Activated T-cell treated with anti-CD3 and anti-CD28 coated beads for 48 hours (primary cell): Measurements from ENCODE around the gene CHST5.

Source experiments
- DNase-seq: peaks from one replicate; pipeline ENCODE4 v3.0.0-alpha.2; 2020; ENCODE audit warnings: low read depth

Gene CHST5

GRCh38 chr16:75535901-75536300, at the start of gene CHST5:
Gene CHST5 (minus strand): TSS chr16:75536108. CDS start chr16:75530384, 5,724 bp downstream.
- no peak for DNase-seq

DNA sequence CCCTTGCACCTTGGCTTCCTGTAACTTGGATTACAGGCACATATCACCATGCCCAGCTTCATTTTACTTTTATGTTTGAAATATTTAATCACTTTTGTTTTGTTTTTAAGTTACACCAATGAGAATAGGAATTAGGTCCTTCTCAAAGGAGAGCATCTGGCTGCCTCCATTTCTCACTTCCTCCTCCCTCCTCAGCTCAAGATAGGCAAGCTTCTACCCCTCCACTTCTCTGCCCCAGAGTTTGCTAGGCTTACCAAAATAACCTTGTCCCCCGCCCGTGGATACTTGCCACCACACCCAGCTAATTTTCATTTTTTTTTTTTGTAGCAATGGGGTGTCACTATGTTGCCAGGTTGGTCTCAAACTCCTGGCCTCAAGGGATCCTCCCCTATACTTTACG, 48.2 kb upstream of the CHST5 start:
- DNase-seq = no peak

- no peak for DNase-seq
Observed at GRCh38 chr16:75579281-75579834, 43.5 kb upstream of the CHST5 start.

- no peak for DNase-seq
Observed at GRCh38 chr16:75578725-75579124, 42.8 kb upstream of the CHST5 start.

- DNase-seq = no peak
Observed at GRCh38 chr16:75578212-75578611, 42.3 kb upstream of the CHST5 start.

GRCh38 chr16:75576384-75576811, 40.5 kb upstream of the CHST5 start:
- no peak for DNase-seq

DNA sequence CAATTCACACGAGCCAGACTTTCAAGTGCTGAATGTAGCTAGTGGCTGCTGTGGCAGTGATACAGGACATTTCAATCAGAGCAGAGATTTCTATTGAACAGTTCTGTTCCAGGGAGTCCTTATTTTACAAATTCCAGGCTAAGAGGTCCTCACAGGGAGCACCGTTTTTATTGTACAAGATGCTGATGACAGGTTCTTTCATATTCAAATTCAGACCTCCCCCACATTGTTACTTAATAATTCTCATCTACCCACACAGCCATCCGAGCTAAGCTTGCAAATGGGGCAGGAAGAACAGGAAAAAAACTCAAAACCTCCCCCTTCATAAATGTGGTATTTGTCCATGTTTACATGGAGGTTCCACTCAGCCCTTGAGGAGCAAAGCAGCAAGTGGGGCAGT, 40.0 kb upstream of the CHST5 start:
- DNase-seq = no peak

GRCh38 chr16:75573955-75574354, 38.0 kb upstream of the CHST5 start:
- no peak for DNase-seq

DNA sequence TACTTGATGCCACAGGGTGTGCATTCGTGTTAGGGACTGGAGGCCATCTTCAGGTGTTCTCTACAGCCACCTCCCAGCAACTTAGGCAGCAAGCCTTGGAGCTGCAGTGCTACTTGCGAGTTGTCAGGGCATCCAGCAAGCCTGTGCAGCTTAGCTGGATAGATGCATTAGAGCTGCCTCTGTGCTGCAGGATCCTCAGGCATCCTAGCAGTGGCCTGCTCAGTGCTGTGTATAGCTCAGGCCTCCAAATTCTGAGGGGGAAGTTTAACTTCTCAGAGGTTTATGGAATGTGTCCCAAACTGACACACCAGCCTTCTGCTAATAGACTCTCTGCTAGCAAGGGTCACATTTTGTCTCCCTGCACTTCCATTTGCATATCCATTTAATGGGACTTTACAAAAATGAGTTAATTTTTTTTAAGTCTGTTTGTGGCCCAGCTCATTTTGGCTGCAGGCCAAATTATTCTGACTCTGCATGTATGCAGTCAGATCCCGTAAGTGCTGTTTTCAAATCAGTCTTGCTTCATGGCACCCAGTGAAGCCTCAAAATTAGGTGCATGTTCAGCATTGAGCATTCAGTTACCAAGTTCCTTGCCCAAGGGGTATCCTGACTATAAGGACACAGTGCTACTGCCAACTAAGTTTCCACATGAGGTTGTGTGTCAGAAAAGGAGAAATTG, 37.1 kb upstream of the CHST5 start:
- no peak for DNase-seq

DNA sequence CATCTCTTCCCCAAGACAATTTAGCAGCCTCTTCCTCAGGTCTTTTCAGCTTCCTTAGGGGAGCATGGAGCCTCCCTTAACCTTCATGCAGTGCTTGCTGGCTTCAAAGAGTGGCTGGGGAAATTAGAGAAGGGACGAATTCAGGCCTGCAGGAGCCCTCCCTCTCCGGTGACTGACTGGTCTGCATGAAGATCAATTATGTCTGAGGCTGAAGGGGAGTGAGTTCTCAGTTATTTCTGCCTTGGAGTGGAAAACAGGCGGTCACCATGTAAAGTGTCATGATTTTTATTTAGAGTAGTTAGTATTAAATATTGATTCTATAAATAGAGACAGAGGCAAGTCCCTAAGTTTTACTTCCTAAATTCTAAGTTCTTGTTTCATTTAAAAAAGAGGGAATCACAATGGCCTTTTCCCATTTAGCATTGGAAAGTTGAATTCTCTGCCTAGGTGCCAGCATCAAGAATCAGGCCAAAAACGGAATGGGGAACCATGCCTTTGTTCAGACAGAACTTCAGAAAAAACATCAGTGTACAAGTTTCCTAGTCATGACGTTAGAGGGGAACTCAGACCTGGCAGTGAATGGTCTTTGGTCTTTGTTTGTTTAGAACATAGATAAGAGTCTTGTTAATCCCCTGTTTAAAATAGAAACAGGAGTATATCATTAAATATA, 34.6 kb upstream of the CHST5 start:
- no peak for DNase-seq

DNA sequence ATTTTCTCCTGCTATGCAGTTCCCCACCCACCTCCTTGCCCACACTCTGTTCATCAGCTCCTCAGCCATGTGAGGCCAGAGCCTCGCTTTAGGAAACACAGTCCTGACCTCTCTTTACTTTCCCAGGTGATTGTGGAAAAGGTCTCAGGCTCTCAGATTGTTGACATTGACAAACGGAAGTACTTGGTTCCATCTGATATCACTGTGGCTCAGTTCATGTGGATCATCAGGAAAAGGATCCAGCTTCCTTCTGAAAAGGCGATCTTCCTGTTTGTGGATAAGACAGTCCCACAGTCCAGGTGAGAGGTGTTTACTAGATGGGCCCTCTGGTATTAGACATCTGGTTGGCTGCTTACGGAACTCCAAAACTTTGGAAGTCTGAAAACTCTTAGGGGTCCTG, 32.0 kb upstream of the CHST5 start:
- DNase-seq = no peak

- DNase-seq = peak; percentile 14
Observed at GRCh38 chr16:75566758-75567255, 30.9 kb upstream of the CHST5 start.

DNA sequence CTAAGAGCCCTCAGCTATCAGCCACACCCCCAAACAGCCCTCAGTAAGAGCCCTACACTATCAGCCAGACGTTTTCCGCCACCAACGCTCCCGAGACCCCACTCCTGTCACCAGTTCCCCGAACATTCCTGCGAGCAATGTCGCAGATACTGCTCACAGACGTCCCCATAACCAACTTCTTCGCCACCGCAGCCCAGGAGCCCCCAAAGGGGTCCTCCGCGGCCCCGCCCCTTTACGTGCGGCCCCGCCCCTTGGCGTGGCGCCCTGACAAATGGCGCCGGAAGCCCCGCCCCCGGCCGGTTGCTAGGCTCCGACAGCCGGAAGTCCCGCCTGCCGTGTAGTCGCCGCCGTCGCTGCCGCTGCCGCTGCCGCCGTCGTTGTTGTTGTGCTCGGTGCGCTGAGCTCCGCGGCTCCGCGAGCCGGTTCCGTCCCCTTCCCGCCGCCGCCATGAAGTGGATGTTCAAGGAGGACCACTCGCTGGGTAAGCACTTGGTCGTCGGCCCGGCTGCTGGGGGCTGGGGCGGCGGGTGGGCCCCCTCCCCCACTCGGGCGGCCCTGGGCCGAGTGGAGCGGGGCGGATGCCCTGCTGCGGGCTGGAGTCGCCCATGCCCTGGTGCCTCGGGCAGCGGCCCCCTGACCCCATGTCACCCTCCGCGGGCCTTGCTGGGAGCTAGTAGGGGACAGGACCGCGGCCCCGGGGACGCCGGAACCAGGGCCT, 30.3 kb upstream of the CHST5 start, which contains the start of gene GABARAPL2:
Gene GABARAPL2, plus strand, starts transcription at position 340 of the 718 bp plus-strand sequence. Its CDS starts 108 bp downstream, at position 448.
- DNase-seq = peak; percentile 90

DNA sequence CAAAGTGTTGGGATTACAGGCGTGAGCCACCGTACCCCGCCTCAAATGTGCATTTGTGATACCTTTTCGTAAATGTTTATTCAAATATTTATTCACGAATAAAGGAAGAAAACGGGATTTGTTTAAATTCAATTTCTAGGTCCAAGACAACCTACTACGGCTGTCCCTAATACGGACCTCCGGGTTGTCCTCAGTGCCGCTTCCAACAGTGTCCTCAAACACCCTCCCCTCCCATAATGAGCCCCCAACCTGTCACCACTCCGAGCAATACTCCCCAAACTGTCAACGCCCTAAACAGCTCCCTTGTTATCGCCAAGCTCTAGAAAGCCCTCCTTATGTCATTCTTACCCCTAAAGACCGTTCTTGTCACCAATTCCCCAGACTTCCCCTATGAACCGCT, 29.7 kb upstream of the CHST5 start:
- DNase-seq = no peak

DNA sequence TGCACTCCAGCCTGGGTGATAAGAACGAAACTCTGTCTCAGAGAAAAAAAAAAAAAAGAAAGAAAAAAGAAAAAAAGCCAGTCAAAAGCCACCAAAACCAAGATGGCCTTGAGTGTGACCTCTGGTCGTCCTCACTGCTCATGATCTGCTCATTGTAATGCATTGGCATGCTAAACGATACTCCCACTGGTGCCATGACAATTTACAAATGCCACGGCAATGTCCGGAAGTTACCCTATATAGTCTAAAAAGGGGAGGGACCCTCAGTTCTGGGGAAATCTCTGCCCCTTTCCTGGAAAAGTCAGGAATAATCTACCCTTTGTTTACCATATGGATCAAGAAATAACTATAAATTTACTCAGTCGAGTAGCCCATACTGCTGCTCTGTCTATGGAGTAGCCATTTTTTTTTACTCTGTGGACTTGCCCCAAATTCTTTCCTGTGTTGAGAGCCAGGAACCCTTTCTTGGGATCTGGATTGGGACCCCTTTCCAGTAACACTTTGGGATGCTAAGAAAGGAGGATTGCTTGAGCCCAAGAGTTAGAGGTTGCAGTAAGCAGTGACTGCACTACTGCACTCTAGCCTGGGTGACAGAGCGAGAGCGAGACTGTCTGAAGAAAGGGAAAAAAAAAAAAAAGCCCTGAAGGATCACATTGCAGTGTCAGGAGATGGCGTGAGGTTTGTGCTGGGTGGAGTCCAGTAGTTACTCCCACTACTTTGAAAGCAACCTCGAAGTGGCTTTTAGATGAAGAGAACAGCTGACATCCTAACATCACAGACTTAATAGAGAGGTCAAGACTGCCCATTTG, 23.9 kb upstream of the CHST5 start:
- no peak for DNase-seq

- DNase-seq = no peak
Observed at GRCh38 chr16:75558846-75559401, 23.0 kb upstream of the CHST5 start.

DNA sequence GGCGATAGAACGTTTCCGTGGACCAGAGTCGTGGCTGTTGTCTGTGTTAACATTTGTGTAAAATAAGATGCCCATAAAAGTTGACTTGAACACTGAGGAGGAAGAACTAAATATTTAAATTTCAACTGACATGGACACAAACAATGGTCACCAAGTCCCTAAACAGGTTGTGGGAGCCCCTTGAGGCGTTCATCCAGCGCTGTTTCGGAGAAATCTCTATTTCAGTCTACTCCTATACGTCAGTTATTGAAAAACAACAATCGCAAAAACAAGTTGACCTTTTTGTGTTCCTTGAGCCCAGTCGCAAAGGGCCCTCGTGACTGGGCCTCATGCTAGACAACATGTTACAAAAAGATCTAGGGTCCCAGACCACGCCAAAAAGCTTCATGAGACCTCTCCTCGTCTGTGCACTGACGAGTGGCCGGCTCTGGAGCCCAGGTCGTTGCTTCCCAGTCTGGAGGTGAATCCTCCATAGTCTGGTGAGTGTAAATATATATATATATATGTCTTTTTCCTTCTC, 20.6 kb upstream of the CHST5 start:
- DNase-seq = no peak

- DNase-seq = peak; percentile 95
Observed at GRCh38 chr16:75555707-75556430, 20.0 kb upstream of the CHST5 start, which contains the start of gene TMEM231. Gene TMEM231 (minus strand): TSS chr16:75556252. CDS start chr16:75556209, 43 bp downstream.

DNA sequence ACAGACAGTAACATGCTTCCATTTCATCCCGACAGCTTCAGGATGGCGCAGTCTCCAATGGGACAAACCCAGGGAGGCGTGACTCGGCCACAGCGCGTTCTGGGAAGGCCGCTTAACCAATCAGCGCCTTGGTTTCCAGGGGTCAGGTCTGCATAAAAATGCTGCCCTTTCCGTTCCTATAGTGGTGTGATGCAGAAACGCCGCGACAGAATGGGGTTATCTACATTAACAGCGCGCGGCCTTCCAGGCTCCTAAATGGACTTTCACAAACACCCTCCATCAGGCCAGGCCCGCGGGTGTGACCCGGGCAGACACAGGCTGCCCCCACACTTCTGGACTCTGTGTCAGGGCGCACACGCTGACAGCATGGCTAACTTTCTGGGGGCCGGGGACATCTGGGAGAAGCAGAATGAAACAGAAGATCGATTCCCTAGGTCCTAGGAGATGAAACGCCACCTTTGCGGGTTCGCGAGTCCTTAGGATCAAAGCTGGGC, 19.4 kb upstream of the CHST5 start:
- no peak for DNase-seq

GRCh38 chr16:75552951-75553350, 17.0 kb upstream of the CHST5 start:
- DNase-seq = no peak
